Measurements from ENCODE around the gene PKD1. TPM values are rescaled to one million over a fixed set of nuclear protein-coding genes. Genes with fewer than 3 reads are reported as not detected.

The PKD1 gene
- total RNA-seq, 2 donors from 2014 or later: 71.8 to 122 TPM

GRCh38 chr16:2079311-2079800 lies 56.3 kb downstream of the PKD1 start:
- no peaks in the 10 kb centered on the region for H3K27me3 Mint-ChIP-seq
- no peak overlapping the region for H3K27ac Mint-ChIP-seq
- H3K4me1 Mint-ChIP-seq: no peaks in the 10 kb centered on the region
- H3K36me3 Mint-ChIP-seq (ENCODE audit: low read depth): peaks cover 15% of the 10 kb centered on the region
- no peak for ATAC-seq (replicated peaks)
- H3K4me3 Mint-ChIP-seq: no peak overlapping the region
- H3K9me3 Mint-ChIP-seq: no peaks in the 10 kb centered on the region

- Mint-ChIP-seq H3K4me1 (no peaks in the 10 kb centered on the region), H3K27me3 (no peaks in the 10 kb centered on the region), H3K27ac (no peak overlapping the region), H3K9me3 (no peaks in the 10 kb centered on the region), H3K36me3 (ENCODE audit: low read depth) (peaks cover 16% of the 10 kb centered on the region), H3K4me3 (no peak overlapping the region)
- no peak for ATAC-seq (replicated peaks)
Measured at GRCh38 chr16:2078691-2079090, 57.0 kb downstream of the PKD1 start.

- Mint-ChIP-seq H3K9me3 (no peaks in the 10 kb centered on the region), H3K4me3 (no peak overlapping the region), H3K4me1 (no peaks in the 10 kb centered on the region), H3K27ac (no peak overlapping the region), H3K36me3 (ENCODE audit: low read depth) (peaks cover 16% of the 10 kb centered on the region), H3K27me3 (no peaks in the 10 kb centered on the region)
- no peak for ATAC-seq (replicated peaks)
Measured at GRCh38 chr16:2078096-2078495, 57.6 kb downstream of the PKD1 start.

GRCh38 chr16:2077696-2078095 lies 58.0 kb downstream of the PKD1 start:
- H3K27ac Mint-ChIP-seq: no peak overlapping the region
- ATAC-seq (replicated peaks): no peak

GRCh38 chr16:2077016-2077415 lies 58.7 kb downstream of the PKD1 start:
- Mint-ChIP-seq H3K4me3 (no peak overlapping the region), H3K4me1 (no peaks in the 10 kb centered on the region), H3K27ac (no peak overlapping the region), H3K36me3 (ENCODE audit: low read depth) (peaks cover 21% of the 10 kb centered on the region), H3K27me3 (no peaks in the 10 kb centered on the region), H3K9me3 (no peaks in the 10 kb centered on the region)
- no peak for ATAC-seq (replicated peaks)

More at GRCh38 chr16:2077696-2078095, 58.0 kb downstream of the PKD1 start:
- Mint-ChIP-seq H3K4me3 (no peak overlapping the region), H3K27me3 (no peaks in the 10 kb centered on the region), H3K9me3 (no peaks in the 10 kb centered on the region), H3K4me1 (no peaks in the 10 kb centered on the region), H3K36me3 (ENCODE audit: low read depth) (peaks cover 16% of the 10 kb centered on the region)

GRCh38 chr16:2076072-2076865 lies 59.4 kb downstream of the PKD1 start:
- Mint-ChIP-seq H3K9me3 (no peaks in the 10 kb centered on the region), H3K27me3 (no peaks in the 10 kb centered on the region), H3K4me1 (no peaks in the 10 kb centered on the region), H3K27ac (no peak overlapping the region), H3K4me3 (no peak overlapping the region), H3K36me3 (ENCODE audit: low read depth) (peaks cover 22% of the 10 kb centered on the region)
- no peak for ATAC-seq (replicated peaks)

GRCh38 chr16:2075631-2076030 lies 60.1 kb downstream of the PKD1 start:
- peaks cover 22% of the 10 kb centered on the region for H3K36me3 Mint-ChIP-seq (ENCODE audit: low read depth)
- no peaks in the 10 kb centered on the region for H3K9me3 Mint-ChIP-seq
- H3K4me3 Mint-ChIP-seq: no peak overlapping the region
- no peak overlapping the region for H3K27ac Mint-ChIP-seq
- H3K4me1 Mint-ChIP-seq: no peaks in the 10 kb centered on the region
- H3K27me3 Mint-ChIP-seq: no peaks in the 10 kb centered on the region
- no peak for ATAC-seq (replicated peaks)

- Mint-ChIP-seq H3K27me3 (no peaks in the 10 kb centered on the region), H3K9me3 (no peaks in the 10 kb centered on the region), H3K27ac (no peak overlapping the region), H3K4me3 (no peak overlapping the region), H3K4me1 (no peaks in the 10 kb centered on the region), H3K36me3 (ENCODE audit: low read depth) (peaks cover 20% of the 10 kb centered on the region)
- no peak for ATAC-seq (replicated peaks)
Measured at GRCh38 chr16:2074071-2074470, 61.6 kb downstream of the PKD1 start.

GRCh38 chr16:2072926-2073325 lies 62.8 kb downstream of the PKD1 start:
- H3K27ac Mint-ChIP-seq: no peak overlapping the region
- no peak for ATAC-seq (replicated peaks)
- no peaks in the 10 kb centered on the region for H3K27me3 Mint-ChIP-seq
- no peaks in the 10 kb centered on the region for H3K9me3 Mint-ChIP-seq
- peaks cover 22% of the 10 kb centered on the region for H3K36me3 Mint-ChIP-seq (ENCODE audit: low read depth)
- no peak overlapping the region for H3K4me3 Mint-ChIP-seq
- no peaks in the 10 kb centered on the region for H3K4me1 Mint-ChIP-seq

GRCh38 chr16:2071454-2072202 lies 64.1 kb downstream of the PKD1 start:
- no peak for ATAC-seq (replicated peaks)
- H3K36me3 Mint-ChIP-seq (ENCODE audit: low read depth): peaks cover 31% of the 10 kb centered on the region
- H3K27me3 Mint-ChIP-seq: no peaks in the 10 kb centered on the region
- H3K27ac Mint-ChIP-seq: no peak overlapping the region
- H3K4me3 Mint-ChIP-seq: no peak overlapping the region
- no peaks in the 10 kb centered on the region for H3K9me3 Mint-ChIP-seq
- H3K4me1 Mint-ChIP-seq: no peaks in the 10 kb centered on the region

GRCh38 chr16:2070576-2071453 lies 64.9 kb downstream of the PKD1 start:
- no peak for ATAC-seq (replicated peaks)
- no peaks in the 10 kb centered on the region for H3K27me3 Mint-ChIP-seq
- no peaks in the 10 kb centered on the region for H3K9me3 Mint-ChIP-seq
- no peak overlapping the region for H3K27ac Mint-ChIP-seq
- H3K4me1 Mint-ChIP-seq: no peaks in the 10 kb centered on the region
- no peak overlapping the region for H3K4me3 Mint-ChIP-seq
- peaks cover 39% of the 10 kb centered on the region for H3K36me3 Mint-ChIP-seq (ENCODE audit: low read depth)

GRCh38 chr16:2066139-2066538 lies 69.6 kb downstream of the PKD1 start:
- no peak for ATAC-seq (replicated peaks)
- H3K4me1 Mint-ChIP-seq: no peaks in the 10 kb centered on the region
- no peaks in the 10 kb centered on the region for H3K27me3 Mint-ChIP-seq
- no peak overlapping the region for H3K27ac Mint-ChIP-seq
- peaks cover 36% of the 10 kb centered on the region for H3K36me3 Mint-ChIP-seq (ENCODE audit: low read depth)
- H3K9me3 Mint-ChIP-seq: no peaks in the 10 kb centered on the region
- H3K4me3 Mint-ChIP-seq: no peak overlapping the region

GRCh38 chr16:2064368-2064945 lies 71.2 kb downstream of the PKD1 start:
- ATAC-seq (replicated peaks): no peak
- no peak overlapping the region for H3K27ac Mint-ChIP-seq
- peaks cover 40% of the 10 kb centered on the region for H3K36me3 Mint-ChIP-seq (ENCODE audit: low read depth)
- no peaks in the 10 kb centered on the region for H3K4me1 Mint-ChIP-seq
- H3K9me3 Mint-ChIP-seq: no peaks in the 10 kb centered on the region
- no peak overlapping the region for H3K4me3 Mint-ChIP-seq
- H3K27me3 Mint-ChIP-seq: no peaks in the 10 kb centered on the region

- Mint-ChIP-seq H3K4me3 (no peak overlapping the region), H3K4me1 (no peaks in the 10 kb centered on the region), H3K9me3 (no peaks in the 10 kb centered on the region), H3K27ac (no peak overlapping the region), H3K36me3 (ENCODE audit: low read depth) (peaks cover 40% of the 10 kb centered on the region), H3K27me3 (no peaks in the 10 kb centered on the region)
- ATAC-seq (replicated peaks): no peak
Measured at GRCh38 chr16:2063861-2064260, 71.8 kb downstream of the PKD1 start.
